Activated naive CD8-positive, alpha-beta T cell treated with anti-CD3 and anti-CD28 coated beads, Interleukin-2, amount 50 U/mL, for 16 hours (primary cell): ENCODE data around the gene RITA1.
A peak's percentile ranks its signal among the peaks of the same experiment; 100 is the strongest.

Experiments
- DNase-seq: peaks from one replicate; pipeline ENCODE4 v3.0.0-alpha.2; 2020; ENCODE audit warnings: low read depth, low spot score

Gene RITA1

GRCh38 chr12:113174461-113175384 is 10.8 kb upstream of the RITA1 start:
- peak; percentile 56 for DNase-seq

- no peak for DNase-seq
Measured at GRCh38 chr12:113179023-113179422, 6.5 kb upstream of the RITA1 start.

GRCh38 chr12:113180333-113180732 is 5.2 kb upstream of the RITA1 start:
- DNase-seq, result no peak

GRCh38 chr12:113181975-113182374 is 3.5 kb upstream of the RITA1 start:
- no peak for DNase-seq

GRCh38 chr12:113183030-113183589 is 2.4 kb upstream of the RITA1 start:
- no peak for DNase-seq

GRCh38 chr12:113184098-113184899 is 1.2 kb upstream of the RITA1 start:
- DNase-seq, result no peak

GRCh38 chr12:113184900-113185179 is 681 bp upstream of the RITA1 start:
- peak; percentile 68 for DNase-seq

GRCh38 chr12:113186033-113186365 is 478 bp downstream of the RITA1 start:
- no peak for DNase-seq

GRCh38 chr12:113186666-113187325 is 1.3 kb downstream of the RITA1 start:
- no peak for DNase-seq

- no peak for DNase-seq
Measured at GRCh38 chr12:113189361-113189760, 3.8 kb downstream of the RITA1 start.

GRCh38 chr12:113190761-113191160 is 5.2 kb downstream of the RITA1 start:
- no peak for DNase-seq

GRCh38 chr12:113191227-113191626 is 5.7 kb downstream of the RITA1 start:
- no peak for DNase-seq

GRCh38 chr12:113194971-113195391 is 9.5 kb downstream of the RITA1 start:
- DNase-seq, result no peak

- no peak for DNase-seq
Measured at GRCh38 chr12:113195598-113195997, 10.1 kb downstream of the RITA1 start.

GRCh38 chr12:113196582-113196981 is 11.1 kb downstream of the RITA1 start:
- no peak for DNase-seq

GRCh38 chr12:113196990-113197389 is 11.5 kb downstream of the RITA1 start:
- DNase-seq, result no peak

- no peak for DNase-seq
Measured at GRCh38 chr12:113197518-113198077, 12.1 kb downstream of the RITA1 start.

GRCh38 chr12:113198296-113198695 is 12.8 kb downstream of the RITA1 start:
- DNase-seq, result no peak

- DNase-seq, result no peak
Measured at GRCh38 chr12:113200021-113200797, 14.7 kb downstream of the RITA1 start.

GRCh38 chr12:113201187-113202177 is 16.0 kb downstream of the RITA1 start:
- no peak for DNase-seq
